GM19397 (cell line): ENCODE results near the gene TWIST2.

Experiments
- ATAC-seq: cut with Tn5 transposase; IDR thresholded peaks from one replicate; pipeline ENCODE4 v1.9.1; 2021; ENCODE audit warnings: mild to moderate bottlenecking, moderate library complexity; ENCODE audit not compliant: unreplicated experiment

The TWIST2 gene

DNA sequence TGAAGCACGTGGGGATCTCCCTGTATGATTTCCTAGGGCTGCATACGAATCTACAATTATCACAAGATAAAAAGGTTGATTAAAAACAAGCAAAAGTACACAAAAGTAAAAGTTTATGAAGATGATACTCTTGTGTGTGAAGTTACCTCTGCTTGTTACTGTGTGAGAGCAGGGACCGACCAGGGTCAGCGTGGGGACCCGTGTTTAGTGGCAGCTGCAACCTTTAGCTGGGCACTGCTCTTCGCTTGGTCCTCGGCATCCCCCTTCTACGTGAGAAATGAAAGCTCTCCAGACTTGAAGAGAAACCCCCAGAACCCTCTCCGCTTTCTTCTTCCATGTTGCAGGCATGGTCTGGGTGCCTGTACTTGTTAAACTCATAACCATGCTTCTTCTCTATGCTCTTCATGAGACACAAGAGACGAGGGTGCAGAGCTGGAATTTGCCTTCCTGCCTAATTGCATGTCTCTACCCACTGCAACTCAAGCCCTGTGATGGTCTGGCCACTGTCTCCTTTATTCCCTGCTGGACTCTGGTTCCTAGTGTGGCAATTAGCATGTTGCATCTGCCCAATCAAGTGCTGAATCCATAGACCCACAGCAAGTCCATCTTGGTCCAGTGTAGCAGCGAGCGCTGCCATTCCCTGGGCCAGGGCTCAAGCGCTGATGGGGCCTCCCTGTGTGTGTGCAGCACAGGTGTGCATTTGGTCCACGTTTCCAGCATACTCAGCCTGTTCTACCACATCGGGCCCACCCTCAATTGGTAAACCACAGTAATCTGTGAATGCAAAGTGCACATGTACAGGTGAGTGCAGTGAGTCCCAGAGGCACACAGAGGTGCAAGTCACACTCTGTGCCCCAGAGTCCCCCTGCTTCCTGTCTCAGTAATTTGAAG is 88.5 kb downstream of the TWIST2 start:
- ATAC-seq: no peak

DNA sequence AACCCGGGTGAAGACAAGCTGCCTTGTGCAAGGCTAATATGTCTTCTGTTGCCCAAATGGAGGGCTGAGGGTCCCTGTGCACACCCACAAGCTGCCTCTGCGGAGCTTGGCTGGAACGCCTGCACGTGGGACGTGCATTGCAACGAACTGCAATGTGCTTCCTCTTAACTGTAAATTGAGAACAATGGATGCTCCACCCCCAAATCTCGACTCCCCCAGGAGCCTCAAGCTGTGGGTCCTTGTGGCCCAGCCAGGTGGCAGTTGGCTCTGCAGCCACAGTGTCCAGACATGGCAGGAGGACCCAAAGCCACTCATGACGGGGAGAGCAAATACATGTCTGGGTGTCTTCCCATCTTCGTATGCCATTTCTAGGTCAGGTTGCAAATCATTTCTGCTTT is 90.1 kb downstream of the TWIST2 start:
- no peak for ATAC-seq

DNA sequence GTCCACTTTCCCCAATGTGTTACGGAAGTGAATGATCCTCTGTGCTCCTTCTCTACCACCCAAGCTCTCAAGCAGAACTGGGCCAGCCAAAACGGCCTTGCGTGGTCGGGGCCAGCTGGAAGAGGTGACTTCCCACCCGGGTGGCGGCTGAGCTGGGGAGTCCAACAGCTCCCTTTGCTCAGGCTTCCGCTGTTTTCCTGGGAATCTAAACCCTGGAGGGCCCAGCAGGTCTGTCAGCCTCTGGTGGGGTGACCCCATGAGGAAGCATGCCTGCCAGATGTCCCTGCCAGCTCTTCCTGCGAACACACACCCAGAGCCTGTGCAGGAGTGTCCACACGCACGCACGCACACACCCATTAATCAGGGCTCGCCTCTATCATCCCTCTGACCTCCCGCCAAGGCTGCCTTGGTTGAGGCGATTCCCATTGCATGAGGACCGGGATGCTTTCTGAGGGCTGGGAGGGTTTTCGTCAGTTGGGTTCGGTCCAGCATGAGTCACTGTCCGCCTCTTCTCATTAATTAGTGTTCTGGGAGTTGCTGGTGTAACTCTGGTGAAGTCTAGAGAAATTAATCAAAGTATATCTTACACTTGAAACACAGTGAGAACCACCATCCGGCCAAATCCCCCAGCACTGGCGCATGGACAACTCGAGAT is 90.6 kb downstream of the TWIST2 start:
- no peak for ATAC-seq

DNA sequence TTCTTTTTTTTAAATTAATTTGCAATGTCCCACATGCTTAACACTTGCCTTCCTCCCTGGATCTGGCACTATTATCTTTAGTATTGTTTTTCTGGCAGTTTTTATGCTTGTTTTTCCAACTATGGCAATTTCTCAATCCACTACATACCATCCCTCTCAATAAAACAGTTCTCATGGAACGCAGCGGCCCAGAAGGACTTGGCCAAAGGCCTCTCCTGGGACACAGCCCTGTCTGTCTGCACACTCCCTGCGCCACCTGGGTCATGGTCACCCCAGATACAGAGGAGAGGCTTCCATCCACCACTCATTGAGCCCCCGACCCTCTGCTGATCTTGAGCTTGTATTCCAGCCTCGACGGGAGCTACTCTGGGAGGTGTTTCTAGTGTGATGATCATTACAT is 91.2 kb downstream of the TWIST2 start:
- no peak for ATAC-seq

DNA sequence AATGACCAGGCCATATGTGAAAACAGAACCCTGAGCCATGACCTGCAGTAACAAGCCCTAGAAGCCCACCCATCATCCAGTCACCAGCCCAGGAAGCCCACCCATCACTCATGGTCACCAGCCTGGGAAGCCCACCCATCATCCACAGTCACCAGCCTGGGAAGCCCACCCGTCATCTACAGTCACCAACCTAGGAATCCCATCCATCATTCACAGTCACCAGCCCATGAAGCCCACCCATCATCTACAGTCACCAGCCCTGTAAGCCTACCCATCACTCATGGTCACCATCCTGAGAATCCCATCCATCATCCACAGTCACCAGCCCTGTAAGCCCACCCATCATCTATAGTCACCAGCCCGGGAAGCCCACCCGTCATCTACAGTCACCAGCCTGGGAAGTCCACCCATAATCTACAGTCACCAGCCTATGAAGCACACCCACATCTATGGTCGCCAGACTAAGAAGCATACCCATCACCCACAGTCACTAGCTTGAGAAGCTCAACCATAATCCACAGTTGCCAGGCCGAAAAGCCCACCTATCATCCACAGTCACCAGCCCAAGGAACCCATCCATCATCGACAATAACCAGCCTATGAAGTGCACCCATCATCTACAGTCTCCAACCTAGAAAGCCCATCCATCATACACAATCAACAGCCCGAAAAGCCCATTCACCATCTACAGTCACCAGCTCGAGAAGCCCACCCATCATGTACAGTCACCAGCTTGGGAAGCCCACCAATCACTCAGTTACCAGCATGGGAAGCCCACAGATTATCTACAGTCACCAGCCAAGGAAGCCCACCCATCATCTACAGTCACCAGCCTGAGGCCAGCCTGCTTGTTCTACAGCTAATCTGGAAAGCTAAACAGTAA is 91.9 kb downstream of the TWIST2 start:
- ATAC-seq: no peak

DNA sequence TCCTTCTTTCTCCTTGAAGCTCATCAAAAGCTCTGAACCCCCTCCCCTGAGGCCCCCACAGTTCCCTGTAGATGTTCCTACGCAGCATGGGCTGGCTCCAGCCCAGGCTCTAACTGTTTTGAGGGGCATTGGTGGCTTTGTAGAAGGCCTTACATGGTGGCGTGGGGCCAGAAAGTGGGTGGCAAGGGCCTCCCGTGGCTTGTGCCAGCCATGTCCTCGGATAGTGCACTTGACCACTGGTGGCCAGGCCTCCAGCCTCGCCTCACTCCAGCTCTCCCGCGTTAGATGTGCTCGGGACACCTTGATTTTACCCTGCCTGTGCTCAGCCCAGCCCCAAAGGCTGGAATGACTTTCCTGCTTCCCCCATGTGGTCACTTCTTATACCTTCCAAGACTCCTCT is 92.9 kb downstream of the TWIST2 start:
- ATAC-seq: no peak

DNA sequence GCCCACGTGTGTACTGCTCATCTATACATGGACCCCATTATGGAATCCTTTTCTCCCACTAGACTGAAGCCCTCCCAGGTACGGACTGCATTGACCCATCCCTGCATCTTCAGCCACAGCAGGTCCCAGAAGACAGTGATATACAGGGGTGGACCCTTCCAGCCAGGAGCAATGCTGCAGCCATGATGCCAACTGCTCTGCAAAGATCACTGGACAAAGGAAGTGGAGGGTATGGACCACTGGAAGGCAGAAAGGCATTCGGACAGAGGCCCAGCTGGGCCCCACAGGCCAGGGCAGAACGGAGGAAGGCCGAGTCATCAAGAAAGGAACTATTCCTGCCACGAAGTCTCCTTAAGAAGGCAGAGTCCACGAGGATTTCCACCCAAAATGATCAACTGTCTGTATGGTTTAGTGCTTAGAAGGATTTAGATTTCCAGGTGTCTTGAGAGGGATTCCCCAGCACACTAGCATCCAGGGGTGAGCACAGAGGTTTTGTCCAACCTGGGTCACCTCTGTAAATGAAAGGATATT is 93.4 kb downstream of the TWIST2 start:
- ATAC-seq: no peak

DNA sequence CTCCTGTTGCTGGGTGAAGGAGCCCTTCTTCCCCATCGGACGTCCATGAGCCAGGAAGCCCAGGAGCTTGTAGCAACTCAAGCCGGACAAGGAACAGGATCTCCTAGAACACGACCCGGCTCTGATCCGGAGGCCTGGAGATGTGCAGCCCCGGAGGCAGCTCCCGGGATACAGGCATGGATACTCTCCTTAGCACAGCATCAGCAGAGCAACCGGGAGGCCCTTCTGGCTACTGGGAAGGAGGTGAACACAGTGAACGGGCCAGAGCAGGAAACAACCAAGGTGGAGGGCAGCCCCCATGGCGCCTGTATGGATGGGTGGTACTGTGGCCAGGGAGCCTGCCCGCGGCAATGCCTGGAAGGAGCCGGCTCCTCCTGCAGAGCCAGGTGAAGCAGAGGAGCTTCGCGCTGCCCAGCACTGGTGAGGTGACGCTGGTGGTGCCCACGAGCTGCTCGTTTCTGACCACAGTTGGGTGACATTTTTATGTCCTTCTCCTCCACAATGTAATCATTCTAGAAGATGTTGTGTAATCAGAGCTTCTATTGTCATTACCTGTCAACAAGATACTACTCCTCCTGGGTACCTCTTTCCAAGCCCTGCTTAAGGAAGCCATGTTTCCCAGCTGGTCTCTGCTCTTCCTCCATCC is 94.3 kb downstream of the TWIST2 start:
- ATAC-seq: no peak

DNA sequence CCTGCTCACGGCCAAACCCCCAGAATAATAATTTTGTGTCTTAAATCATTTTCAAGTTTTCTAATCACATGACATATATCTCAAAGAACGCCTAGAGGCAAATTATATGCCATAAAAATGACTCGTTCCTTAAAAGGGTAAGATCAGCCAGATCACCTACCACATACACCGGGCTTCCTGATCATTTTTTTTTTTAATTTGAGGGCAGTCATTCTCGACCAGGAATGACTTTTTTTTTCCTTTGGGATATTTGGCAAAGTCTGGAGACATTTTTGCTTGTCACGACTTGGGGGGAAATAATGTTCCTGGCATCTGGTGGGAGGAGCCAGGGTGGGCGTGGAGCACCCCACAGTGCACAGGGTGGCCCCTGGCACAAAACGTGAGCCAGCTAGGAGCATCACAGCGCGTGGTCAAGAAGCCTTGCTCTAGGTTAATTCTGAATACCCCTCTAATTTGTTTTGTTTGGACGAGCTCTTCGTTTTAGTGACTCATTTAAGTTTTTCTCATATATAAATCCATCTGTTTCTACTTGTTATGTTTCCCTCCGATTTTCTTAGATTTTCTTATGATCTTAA is 94.9 kb downstream of the TWIST2 start:
- ATAC-seq: no peak

DNA sequence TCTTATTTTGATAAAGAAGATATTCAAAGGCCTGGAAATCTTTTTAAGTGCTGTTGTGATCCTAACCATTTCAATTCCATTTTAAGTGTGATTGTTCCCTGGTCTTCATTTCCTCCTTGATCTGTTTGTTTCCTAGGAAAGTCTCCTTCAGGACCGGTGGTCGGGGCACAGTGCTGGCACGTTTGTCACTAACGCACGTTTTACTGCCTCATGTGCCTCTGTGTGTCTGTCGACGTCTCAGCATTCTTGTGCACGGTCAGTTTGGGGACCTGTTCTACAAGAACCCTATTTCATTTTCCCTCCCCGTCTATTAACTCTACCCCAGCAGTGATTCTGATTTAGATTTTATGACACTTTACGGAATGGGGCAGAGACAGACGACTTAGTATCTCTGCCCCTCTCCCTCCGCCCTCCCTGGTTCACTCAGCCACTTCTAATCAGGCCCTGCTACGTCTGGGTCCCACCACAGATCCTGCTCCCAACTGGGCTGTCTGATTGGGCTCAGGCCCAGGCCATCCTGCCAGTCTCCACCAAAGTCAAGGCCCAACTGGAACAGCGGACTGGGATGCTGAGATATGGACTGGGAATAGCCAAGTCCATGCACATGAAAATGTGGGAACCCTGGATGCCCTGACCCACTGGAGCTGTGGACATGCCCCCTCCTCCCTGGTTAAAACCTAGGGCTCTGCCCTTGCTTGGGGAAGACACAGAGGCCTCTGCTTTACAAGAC is 95.6 kb downstream of the TWIST2 start:
- ATAC-seq: no peak

DNA sequence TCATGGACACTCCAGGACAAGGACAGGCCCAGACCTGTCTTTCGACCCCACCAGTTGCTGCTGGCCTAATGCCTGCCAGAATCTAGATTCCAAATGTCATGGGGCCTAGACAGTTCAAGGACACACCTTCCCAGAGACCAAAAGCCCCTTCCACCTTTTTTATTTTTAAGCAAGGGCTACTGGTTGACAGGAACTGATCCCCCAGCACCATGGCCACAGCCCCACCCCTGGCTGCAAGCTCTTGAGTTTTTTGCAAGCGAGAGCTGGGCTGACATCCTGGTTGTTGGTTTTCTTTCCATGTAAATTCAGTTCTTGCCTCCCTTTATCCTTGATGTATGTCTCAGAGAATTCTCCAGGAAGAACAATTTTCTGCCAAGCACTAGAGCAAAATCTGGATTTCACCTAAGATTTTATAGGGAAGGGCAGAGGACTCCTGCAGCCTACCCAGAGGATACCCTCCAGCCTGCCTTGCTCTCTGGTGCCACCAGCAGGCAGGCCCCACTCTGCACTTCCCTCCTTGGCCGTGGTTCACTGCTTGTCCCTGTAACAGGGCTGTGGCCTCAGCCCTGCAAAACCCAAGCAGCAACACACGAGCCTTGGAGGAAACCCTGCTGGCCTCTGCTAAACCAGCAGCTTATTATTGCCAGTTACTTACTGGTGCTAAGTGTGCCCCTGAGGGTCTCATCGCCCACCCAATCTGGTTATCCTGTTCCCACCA is 97.7 kb downstream of the TWIST2 start:
- ATAC-seq: no peak

DNA sequence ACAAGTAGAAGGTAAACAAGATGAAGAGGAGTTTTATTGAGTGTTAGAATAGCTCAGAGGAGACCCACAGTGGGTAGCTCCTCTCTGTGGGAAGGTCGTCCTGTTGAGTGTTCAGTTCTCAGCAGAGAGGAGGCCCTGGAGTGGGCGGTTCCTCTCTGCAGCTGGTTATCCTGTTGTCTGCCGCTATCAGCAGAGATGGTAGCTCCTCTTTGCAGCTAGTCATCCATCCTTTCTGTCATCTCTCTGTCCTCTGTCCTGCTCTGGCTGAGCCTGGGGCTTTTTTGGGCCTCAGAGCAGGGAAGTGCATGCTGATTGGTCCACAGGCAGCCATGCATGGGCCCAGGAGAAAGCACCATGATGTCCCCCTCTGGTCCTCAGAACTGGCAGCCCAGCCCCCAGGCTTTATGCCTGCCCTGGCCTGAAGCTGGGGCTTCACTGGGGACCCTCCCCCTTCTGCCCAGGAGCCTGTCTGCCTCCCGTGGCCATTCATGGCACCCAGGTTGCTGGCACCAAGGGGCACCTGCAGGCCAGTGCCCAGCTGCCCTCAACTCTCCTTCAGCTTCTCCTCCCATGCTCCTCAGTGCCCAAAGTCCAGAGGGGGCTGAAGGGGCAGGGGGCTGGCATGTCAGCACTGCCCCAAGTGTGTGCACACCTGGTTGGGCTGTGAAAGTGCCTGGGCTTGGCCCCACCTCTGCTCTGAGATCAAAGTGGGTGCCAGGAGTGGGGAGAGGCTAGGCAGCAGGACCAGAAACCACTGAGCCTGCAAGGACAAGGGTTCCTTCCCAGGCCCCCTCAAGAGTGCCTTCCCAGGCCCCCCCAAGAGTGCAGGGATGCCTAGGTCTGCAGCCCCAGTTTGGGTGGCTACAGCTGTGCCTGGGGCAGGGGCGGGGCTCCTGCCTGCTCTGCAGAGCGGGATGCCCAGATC is 98.7 kb downstream of the TWIST2 start:
- no peak for ATAC-seq

DNA sequence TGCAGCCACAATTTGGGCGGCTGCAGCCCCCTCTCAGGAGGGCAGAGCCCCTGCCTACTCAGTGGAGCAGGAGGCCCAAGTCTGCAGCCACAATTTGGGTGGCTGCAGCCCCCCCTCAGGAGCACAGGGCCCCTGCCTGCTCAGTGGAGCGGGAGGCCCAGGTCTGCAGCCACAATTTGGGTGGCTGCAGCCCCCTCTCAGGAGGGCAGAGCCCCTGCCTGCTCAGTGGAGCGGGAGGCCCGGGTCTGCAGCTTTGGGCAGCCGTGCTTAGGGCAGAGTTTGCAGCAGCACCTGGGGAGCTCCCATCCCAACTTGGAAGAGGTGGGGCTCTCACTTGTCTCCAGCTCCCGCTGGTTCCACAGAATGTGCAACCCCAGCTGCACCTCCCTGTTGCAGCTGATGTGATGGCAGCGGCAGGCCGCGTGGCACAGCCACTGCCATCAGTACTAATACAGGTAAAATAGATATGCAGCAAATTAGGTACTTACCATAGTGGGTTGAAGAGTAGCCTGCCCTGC is 99.4 kb downstream of the TWIST2 start:
- ATAC-seq: no peak

DNA sequence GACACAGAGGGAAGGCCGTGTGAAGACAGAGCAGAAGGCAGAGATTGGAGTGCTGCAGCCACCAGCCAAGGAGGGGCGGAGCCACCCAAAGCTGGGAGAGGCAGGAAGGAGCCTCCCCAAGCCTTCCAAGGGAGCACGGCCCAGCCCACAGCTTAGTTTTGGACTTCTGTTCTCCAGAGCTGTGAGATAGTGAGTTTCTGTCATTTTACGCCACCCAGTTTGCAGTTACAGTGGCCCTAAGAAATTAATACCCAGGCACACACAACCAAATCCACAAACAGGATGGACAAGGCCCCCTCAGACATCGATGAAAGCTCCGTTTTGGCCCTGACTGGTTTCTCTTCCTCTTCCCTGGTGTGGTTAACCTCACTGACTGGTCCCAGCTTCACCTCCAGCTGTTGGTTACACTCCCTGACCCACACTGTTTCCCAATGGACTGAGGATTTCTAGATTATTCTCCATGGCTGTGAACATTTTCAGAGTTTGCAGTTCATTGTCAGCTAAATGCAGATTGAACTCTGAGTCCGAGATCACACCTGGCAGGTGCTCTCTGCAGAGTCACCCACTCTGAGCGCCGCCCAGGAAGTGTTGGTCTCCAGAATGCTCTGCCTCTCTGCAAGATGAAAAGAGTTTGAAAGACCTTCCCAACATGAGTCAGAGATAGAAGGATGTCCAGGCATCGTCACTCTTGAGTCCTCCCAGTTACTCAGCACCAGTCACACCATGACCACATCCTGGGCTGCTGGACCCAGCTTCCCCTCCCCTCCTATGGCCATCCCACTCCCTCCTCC is 100.2 kb downstream of the TWIST2 start:
- no peak for ATAC-seq

DNA sequence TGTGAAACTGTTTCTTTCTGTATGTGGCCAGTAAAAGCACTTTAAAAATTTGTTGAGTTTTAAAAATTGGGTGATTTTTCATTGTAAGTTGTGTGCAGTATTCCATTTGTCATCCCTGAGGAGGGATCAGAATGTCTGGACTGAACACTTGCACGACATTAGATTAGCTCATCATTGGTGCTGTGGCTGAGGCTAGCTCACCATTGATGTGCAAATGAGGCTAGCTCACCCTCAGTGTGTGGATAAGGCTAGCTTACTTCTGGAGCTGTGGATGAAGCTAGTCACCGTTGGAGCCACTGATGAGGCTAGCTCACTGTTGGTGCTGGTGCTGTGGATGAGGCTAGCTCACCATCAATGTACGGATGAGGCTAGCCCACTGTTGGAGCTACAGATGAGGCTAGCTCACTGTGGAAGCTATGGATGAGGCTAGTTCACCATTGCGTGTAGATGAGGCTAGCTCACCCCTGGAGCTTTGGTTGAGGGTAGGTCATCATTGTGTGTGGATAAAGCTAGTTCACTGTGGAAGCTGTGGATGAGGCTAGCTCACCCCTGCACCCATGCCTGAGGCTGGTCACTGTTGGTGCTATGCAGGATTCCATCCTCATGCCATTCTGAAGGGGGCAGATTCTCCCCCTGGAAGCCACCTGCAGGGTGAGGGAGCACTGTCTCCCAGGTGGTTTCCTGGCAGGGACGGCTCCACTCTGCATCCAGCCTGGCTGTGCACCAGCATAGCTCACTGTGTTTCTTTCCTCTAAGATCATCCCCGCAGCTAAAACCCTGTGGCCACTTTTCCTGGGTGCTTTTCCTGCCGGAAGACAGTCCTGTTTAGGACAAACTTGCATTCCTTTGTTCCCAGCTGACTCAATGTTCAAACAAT is 101.1 kb downstream of the TWIST2 start:
- no peak for ATAC-seq
